Vagina (tissue), 2 donors: ENCODE measurements around the gene NAP1L4.

Experiments used
- POLR2AphosphoS5 ChIP-seq, 2 donors: sonication (generic); formaldehyde crosslinking; IDR thresholded peaks; one replicate each; pipeline ENCODE4 v1.9.0; 2017; ENCODE audit warnings: antibody characterized with exemption in 2 of 2, mild to moderate bottlenecking in 2 of 2, low read depth in 1 of 2; ENCODE audit not compliant: insufficient read depth in 1 of 2
- TF ChIP-seq, protein P1 (sequence below), 3 experiments: fragments of 450-650 bp in 2 of 3; fragments of 200-600 bp in 1 of 3; sonication (generic) in 1 of 3; IDR thresholded peaks; one replicate each; pipeline ENCODE4 v1.5.1; 2017 to 2019; ENCODE audit warnings: antibody characterized with exemption in 3 of 3, mild to moderate bottlenecking in 2 of 3, moderate library complexity in 2 of 3

DNA sequence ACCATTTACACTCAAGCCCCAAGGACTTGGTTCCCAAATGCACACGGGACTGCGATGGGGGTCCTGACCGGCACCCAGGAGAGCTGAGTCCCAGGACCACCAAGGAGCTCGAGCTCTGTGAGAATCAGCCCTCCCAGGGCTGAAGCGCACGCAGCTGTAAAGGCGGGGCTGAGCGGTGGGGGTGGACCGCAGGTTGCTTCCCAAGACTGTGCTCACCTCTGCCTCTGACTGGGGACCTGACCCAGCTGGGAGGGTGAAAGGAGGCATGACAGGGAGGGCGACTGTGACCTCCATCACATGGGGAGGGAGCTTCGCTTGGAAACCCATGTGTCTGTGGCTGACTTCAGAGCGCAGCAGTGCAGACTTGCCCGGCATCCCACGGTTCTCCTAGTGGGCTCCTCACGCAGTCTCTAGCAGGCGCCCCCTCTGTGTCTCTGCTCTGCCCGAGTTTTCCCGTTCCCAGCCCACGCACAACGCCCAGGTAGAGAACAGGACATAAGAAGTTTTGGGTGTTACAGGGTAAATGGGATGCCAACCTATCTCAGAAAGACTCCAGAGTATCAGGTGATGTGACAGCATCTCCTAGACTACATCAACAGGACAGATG lies 15.4 kb upstream of the NAP1L4 start:
- no peak for TF ChIP-seq POLR2AphosphoS5 (IDR thresholded peaks at IDR 0.05; ENCODE audit: insufficient read depth in 1 of 2, low read depth in 1 of 2)
- TF ChIP-seq, protein P1, sequence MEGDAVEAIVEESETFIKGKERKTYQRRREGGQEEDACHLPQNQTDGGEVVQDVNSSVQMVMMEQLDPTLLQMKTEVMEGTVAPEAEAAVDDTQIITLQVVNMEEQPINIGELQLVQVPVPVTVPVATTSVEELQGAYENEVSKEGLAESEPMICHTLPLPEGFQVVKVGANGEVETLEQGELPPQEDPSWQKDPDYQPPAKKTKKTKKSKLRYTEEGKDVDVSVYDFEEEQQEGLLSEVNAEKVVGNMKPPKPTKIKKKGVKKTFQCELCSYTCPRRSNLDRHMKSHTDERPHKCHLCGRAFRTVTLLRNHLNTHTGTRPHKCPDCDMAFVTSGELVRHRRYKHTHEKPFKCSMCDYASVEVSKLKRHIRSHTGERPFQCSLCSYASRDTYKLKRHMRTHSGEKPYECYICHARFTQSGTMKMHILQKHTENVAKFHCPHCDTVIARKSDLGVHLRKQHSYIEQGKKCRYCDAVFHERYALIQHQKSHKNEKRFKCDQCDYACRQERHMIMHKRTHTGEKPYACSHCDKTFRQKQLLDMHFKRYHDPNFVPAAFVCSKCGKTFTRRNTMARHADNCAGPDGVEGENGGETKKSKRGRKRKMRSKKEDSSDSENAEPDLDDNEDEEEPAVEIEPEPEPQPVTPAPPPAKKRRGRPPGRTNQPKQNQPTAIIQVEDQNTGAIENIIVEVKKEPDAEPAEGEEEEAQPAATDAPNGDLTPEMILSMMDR (IDR thresholded peaks at IDR 0.05): no peak
